ENCODE measurements around the gene TTLL6.
A peak's percentile ranks its signal among the peaks of the same experiment; 100 is the strongest.

DNA sequence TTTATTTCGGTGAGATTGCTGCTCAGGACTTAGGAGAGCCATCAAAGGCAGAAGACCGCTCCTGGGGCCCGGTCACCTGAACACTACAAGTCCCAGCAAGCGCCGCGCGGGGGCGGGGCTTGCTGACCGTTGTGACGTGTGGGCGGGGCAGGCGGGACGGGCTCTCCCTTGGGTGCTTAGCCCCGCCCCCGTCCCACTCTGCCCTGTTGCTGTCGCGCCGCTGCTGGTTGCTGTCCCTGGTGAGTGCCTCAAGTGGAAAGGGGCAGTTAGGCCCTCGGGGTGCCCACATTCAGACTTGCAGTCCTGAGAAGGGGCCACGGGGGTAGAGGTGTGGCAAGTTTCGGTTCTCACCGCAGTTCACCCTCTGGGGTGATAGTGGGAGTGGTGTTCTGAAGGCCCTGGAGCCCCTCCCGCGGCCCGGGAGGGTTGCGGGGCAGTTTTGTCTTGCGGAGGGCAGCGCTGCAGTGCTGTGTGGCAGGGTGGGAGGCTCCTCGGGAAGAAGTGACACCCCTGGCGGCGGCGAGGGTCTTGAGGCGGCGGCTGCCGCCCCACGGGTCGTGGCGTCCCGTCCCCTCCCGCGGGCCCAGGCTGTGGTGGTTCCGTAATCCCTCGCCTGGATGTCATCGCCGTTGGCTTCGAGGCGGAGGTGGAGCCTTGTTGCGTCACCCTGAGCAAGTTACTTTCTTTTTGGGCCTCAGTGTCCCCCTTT, 14.0 kb upstream of the TTLL6 start, which contains the start of gene CALCOCO2:
- TF ChIP-seq, protein P1, sequence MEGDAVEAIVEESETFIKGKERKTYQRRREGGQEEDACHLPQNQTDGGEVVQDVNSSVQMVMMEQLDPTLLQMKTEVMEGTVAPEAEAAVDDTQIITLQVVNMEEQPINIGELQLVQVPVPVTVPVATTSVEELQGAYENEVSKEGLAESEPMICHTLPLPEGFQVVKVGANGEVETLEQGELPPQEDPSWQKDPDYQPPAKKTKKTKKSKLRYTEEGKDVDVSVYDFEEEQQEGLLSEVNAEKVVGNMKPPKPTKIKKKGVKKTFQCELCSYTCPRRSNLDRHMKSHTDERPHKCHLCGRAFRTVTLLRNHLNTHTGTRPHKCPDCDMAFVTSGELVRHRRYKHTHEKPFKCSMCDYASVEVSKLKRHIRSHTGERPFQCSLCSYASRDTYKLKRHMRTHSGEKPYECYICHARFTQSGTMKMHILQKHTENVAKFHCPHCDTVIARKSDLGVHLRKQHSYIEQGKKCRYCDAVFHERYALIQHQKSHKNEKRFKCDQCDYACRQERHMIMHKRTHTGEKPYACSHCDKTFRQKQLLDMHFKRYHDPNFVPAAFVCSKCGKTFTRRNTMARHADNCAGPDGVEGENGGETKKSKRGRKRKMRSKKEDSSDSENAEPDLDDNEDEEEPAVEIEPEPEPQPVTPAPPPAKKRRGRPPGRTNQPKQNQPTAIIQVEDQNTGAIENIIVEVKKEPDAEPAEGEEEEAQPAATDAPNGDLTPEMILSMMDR (IDR thresholded peaks at IDR 0.05; ENCODE audit: control extremely low read depth in 1 of 3, insufficient read depth in 1 of 3, low read depth in 1 of 3, low read length in 3 of 3): no peak
- TF ChIP-seq EZH2 (IDR thresholded peaks at IDR 0.05; ENCODE audit: low read depth, low read length, severe bottlenecking) (no peak), EGR1 (IDR thresholded peaks at IDR 0.05; ENCODE audit: borderline replicate concordance, low read depth, low read length) (peak; percentile 70; the same call in 1 of the 2 replicates)
